ENCODE data around the gene RRAS. TPM values are rescaled to one million over a fixed set of nuclear protein-coding genes. Genes with fewer than 3 reads are reported as not detected.

RRAS gene
- total RNA-seq, 1 donor from 2014 or later, result 10.6 TPM

GRCh38 chr19:49658566-49659442 lies 18.9 kb upstream of the RRAS start:
- no peak for TF ChIP-seq CTCF (conservative IDR thresholded peaks at IDR 0.05)
- no peak for DNase-seq (ENCODE audit: extremely low spot score, unreplicated experiment)
- Mint-ChIP-seq H3K36me3 (peaks cover 14% of the 10 kb centered on the region), H3K9me3 (no peaks in the 10 kb centered on the region), H3K27ac (no peak overlapping the region), H3K27me3 (no peaks in the 10 kb centered on the region), H3K4me1 (ENCODE audit: unreplicated experiment) (no peaks in the 10 kb centered on the region), H3K4me3 (no peak overlapping the region)

GRCh38 chr19:49658139-49658517 lies 18.2 kb upstream of the RRAS start:
- Mint-ChIP-seq H3K27me3 (no peaks in the 10 kb centered on the region), H3K27ac (no peak overlapping the region), H3K4me1 (ENCODE audit: unreplicated experiment) (no peaks in the 10 kb centered on the region), H3K4me3 (no peak overlapping the region), H3K36me3 (peaks cover 14% of the 10 kb centered on the region), H3K9me3 (no peaks in the 10 kb centered on the region)
- no peak for DNase-seq (ENCODE audit: extremely low spot score, unreplicated experiment)
- no peak for TF ChIP-seq CTCF (conservative IDR thresholded peaks at IDR 0.05)

- peaks cover 14% of the 10 kb centered on the region for H3K36me3 Mint-ChIP-seq
- H3K4me1 Mint-ChIP-seq (ENCODE audit: unreplicated experiment), result no peaks in the 10 kb centered on the region
- DNase-seq (ENCODE audit: extremely low spot score, unreplicated experiment), result no peak
- no peak overlapping the region for H3K4me3 Mint-ChIP-seq
- H3K27ac Mint-ChIP-seq, result no peak overlapping the region
- no peak for TF ChIP-seq CTCF (conservative IDR thresholded peaks at IDR 0.05)
- no peaks in the 10 kb centered on the region for H3K9me3 Mint-ChIP-seq
- H3K27me3 Mint-ChIP-seq, result no peaks in the 10 kb centered on the region
These were observed 17.7 kb upstream of the RRAS start for GRCh38 chr19:49657493-49658138.

- no peak overlapping the region for H3K27ac Mint-ChIP-seq
- no peaks in the 10 kb centered on the region for H3K4me1 Mint-ChIP-seq (ENCODE audit: unreplicated experiment)
- peaks cover 14% of the 10 kb centered on the region for H3K36me3 Mint-ChIP-seq
- no peak overlapping the region for H3K4me3 Mint-ChIP-seq
- no peaks in the 10 kb centered on the region for H3K9me3 Mint-ChIP-seq
- no peaks in the 10 kb centered on the region for H3K27me3 Mint-ChIP-seq
- no peak for TF ChIP-seq CTCF (conservative IDR thresholded peaks at IDR 0.05)
- no peak for DNase-seq (ENCODE audit: extremely low spot score, unreplicated experiment)
These were observed 16.6 kb upstream of the RRAS start for GRCh38 chr19:49656456-49657109.

- H3K9me3 Mint-ChIP-seq, result no peaks in the 10 kb centered on the region
- TF ChIP-seq CTCF (conservative IDR thresholded peaks at IDR 0.05), result no peak
- H3K27me3 Mint-ChIP-seq, result no peaks in the 10 kb centered on the region
- DNase-seq (ENCODE audit: extremely low spot score, unreplicated experiment), result no peak
- H3K36me3 Mint-ChIP-seq, result peaks cover 14% of the 10 kb centered on the region
- no peak overlapping the region for H3K27ac Mint-ChIP-seq
- no peaks in the 10 kb centered on the region for H3K4me1 Mint-ChIP-seq (ENCODE audit: unreplicated experiment)
- no peak overlapping the region for H3K4me3 Mint-ChIP-seq
These were observed 15.9 kb upstream of the RRAS start for GRCh38 chr19:49655570-49656455.

Data from type B pancreatic cell (in vitro differentiated cells).